Activated gamma-delta T cell treated with anti-CD3 and anti-CD28 coated beads, Interleukin-2, amount 50 U/mL, for 16 hours (primary cell): ENCODE measurements around the gene PTPN9.
"Not testable (repeated sequence)": the region's sequence is repeated elsewhere in the genome, so short reads cannot be mapped to it uniquely, and the experiment has no call there.

Experiments
- DNase-seq: peaks from one replicate; pipeline ENCODE4 v3.0.0-alpha.2; 2020; ENCODE audit warnings: low read depth

PTPN9 gene

DNA sequence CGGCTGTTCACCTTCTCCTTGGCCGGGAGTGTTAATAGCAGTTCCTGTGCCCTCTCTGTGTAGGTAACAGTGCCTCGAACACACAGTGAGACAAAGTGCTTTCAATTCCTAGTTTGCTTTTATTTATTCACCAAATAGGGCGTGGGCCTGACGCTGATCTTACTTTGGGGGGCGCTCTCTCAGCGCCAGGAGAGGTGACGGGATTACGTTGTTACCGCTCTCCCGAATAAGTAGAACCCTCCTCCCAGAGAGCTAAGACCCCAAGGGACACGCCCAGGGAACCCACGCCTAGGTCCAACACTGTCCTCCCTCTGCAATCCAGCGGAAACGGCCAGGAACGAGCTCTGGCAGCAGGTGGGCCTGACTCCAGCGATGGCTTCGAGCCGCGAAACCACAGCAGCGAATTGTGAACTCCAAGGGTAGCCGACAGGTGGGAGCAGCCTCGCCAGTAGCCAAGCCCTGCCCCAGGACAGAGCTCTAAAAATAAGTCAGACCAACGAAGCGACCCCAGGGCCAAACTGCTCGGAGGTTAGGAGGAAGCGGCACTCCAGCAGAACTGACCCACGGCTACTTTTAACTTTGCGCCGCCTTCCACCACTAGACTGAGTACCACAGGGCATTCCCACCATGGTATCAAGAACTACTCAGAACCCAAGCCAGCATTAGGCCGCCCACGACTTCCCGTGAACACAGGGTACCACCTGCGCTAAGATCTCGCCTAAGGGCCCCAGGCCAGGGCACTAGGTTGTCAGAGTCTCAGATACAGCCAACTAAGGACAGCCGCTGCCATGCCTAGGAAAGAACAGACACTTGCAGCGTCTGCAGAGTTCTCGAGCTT, 126.0 kb downstream of the PTPN9 start:
- peak; percentile 56 for DNase-seq

DNA sequence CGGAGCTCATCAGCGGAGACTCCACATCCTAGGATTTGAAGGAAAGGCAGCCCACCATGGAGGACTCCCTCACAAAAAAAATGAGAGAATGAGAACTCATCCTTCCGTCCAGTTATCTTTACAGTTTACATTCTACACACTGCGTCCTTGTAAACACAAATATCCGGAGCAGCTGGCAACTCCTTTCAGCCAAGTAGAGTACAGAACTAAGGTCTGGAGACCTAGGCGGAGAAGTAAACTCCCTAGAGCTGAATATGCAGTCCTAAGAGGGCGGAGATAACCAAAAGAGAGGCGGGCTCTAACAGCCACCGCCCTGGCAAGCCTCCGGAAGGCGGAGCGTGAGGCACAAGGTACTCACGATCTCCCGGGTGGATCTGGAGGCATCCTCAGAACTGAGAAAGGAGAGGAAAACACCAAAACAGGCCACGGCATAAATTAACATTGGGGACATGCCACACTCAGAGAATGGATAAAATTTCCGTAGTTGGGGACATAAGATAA, 126.7 kb downstream of the PTPN9 start:
- peak; percentile 51 for DNase-seq

DNA sequence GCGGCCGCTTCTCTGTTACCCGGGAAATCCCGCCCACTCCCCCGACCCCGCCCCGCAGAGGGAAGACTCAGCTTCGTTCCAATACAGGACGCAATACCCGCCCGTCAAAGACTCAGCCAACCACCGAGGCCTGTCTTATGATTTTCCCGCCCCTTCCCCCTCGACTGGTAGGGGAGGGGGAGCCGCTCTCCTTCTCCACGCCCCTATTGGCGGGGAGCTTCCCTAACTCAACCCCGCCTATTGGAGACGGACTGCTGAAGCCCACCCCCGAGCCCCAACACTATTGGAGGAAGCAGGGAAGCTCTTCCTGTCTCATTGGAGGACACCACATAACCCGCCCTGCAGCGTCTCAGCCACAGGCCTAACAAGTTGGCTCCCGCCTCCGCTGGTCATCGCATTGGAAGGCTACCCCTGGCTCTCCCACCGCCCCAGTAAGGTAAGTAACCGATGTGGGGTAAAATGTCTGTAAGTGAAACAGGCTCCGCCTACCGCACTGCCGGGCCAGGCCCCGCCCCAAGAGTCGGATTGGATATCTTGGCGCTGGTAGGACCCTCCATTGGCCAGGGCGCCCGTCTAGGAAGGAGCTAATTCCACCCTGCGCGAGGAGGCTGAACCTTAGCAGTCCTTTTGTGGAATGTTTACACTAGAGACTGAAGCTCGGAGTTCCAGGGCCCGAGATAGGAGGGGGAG, 127.3 kb downstream of the PTPN9 start, which contains the start of gene SIN3A:
Gene SIN3A, minus strand, starts transcription at position 17 of the 690 bp plus-strand sequence. CDS start 21,315 bp downstream, outside the sequence.
- DNase-seq = peak; percentile 100

GRCh38 chr15:75451202-75451673, 127.9 kb downstream of the PTPN9 start:
- no peak for DNase-seq

- peak; percentile 95 for DNase-seq
These were observed 128.6 kb downstream of the PTPN9 start for GRCh38 chr15:75450307-75451201.

GRCh38 chr15:75449585-75450306, 129.4 kb downstream of the PTPN9 start:
- DNase-seq = no peak

DNA sequence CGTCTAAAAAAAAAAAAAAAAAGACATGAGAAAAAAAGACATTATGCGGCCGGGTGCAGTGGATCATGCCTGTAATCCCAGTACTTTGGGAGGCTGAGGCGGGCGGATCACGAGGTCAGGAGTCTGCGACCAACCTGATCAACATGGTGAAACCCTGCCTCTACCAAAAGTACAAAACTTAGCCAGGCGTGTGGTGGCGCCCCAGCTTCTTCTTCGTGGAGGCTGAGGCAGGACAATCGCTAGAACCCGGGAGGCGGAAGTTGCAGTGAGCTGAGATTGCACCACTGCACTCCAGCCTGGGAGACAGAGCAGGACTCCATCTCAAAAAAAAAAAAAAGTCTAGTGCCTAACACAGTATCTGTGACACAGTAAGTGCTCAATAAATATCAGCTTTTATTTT, 130.9 kb downstream of the PTPN9 start:
- not testable (repeated sequence) for DNase-seq

- no peak for DNase-seq
These were observed 133.0 kb downstream of the PTPN9 start for GRCh38 chr15:75446151-75446550.

GRCh38 chr15:75445324-75445723, 133.8 kb downstream of the PTPN9 start:
- not testable (repeated sequence) for DNase-seq

GRCh38 chr15:75443972-75444453, 135.1 kb downstream of the PTPN9 start:
- not testable (repeated sequence) for DNase-seq

DNA sequence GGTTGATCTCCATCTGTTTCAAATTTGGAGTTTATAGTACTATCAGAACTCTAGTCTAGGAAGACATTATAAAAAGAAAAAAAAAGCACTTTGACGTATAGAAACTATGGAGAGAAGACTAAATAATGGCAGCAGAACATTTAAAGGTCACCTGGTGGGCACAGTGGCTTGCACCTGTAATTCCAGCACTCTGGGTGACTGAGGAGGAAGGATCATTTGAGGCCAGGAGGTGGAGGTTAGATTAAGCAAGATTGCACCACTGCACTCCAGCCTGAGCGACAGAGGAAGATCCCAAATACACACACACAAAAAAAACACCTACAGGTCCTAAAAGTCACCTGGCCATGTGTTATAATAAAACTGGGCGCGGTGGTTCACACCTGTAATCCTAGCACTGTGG, 141.4 kb downstream of the PTPN9 start:
- no peak for DNase-seq

DNA sequence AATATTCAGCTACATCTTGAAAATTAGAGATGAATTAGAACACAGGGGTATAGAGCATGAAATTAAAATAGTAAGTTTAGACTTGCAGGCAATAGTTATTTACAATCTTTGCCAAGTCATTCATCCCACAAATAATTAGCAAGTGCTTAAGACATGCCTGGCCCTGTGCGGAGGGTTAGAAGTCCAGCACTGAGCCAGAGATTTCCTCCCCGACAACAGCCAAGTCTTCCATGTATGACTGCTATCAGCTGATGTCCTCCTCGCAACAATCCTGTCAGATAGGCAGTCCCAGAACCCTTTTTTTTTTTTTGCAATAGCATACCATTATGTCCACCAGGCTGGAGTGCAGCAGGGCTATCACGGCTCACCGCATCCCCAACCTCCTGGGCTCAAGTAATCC, 142.2 kb downstream of the PTPN9 start:
- no peak for DNase-seq

DNA sequence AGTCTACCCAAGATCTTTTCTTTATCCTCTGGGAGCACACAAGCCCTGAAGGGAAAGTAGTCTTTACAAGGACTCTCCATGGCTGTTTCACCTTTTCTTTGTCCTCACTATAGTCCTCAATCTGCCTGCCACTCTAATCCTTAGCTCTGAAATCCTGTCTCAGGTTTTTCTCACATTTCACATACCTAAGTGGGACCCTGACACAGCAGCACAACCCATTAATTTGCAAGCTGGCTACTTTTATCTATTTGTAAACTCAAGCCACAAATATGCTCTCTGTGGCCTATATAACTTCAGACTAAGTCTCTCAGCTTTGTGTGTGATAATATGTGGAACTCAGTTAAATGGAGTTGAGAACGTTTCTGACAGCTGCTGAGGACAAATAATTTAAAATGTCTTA, 147.4 kb downstream of the PTPN9 start:
- DNase-seq = no peak

- no peak for DNase-seq
These were observed 147.8 kb downstream of the PTPN9 start for GRCh38 chr15:75431270-75431669.

GRCh38 chr15:75430259-75430658, 148.9 kb downstream of the PTPN9 start:
- DNase-seq = no peak

GRCh38 chr15:75428152-75428551, 151.0 kb downstream of the PTPN9 start:
- no peak for DNase-seq

DNA sequence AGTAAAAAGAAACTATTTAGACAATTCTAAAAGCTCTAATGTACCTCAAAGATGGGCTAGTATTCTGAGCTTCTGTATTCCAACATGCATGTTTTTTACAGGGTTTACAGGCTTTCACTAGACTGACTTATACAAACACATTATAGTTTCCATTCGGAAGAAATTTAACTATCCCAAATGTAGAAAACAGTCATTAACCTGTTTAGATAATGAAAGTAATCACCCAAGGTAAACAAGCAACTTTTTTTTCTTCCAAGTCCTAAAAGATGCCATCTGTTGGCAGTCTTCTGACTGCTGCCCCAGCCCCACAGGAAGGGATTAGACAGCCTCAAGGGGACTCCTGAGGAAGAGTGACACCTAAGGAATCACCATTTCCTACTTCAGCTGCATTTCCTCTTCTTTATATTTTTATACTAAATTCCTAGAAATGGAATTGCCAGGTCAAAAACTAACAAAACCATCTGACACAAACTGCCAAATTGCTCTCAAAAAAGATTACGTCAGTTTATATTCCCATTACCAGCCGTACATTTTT, 153.1 kb downstream of the PTPN9 start:
- DNase-seq = no peak

- DNase-seq = no peak
These were observed 156.6 kb downstream of the PTPN9 start for GRCh38 chr15:75422554-75422953.

DNA sequence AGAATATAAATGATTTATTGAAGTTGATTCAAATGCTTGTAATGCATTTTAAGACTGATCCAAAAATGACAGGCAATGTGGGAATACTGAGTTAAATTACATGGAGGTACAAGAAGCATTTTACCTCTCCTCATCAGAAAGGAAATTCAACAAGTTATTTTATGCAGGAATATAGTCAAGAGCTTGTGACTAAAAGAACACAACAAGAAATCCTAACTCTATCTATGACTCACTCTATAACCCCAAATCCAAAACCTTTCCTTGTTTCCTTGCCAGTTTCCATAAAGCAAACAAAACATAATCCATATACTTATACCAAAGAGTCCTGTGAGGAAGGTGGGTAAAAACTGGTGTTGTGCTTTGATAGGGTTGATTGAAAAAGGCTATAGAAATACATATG, 158.4 kb downstream of the PTPN9 start:
- DNase-seq = no peak

GRCh38 chr15:75416584-75416983, 162.5 kb downstream of the PTPN9 start:
- DNase-seq = no peak
